ENCODE results near the gene PHLDB3. TPM values are rescaled to one million over a fixed set of nuclear protein-coding genes. Genes with fewer than 3 reads are reported as not detected.

PHLDB3 gene
- polyA plus RNA-seq, 3 donors, result 10.5 to 10.9 (median 10.7) TPM

DNA sequence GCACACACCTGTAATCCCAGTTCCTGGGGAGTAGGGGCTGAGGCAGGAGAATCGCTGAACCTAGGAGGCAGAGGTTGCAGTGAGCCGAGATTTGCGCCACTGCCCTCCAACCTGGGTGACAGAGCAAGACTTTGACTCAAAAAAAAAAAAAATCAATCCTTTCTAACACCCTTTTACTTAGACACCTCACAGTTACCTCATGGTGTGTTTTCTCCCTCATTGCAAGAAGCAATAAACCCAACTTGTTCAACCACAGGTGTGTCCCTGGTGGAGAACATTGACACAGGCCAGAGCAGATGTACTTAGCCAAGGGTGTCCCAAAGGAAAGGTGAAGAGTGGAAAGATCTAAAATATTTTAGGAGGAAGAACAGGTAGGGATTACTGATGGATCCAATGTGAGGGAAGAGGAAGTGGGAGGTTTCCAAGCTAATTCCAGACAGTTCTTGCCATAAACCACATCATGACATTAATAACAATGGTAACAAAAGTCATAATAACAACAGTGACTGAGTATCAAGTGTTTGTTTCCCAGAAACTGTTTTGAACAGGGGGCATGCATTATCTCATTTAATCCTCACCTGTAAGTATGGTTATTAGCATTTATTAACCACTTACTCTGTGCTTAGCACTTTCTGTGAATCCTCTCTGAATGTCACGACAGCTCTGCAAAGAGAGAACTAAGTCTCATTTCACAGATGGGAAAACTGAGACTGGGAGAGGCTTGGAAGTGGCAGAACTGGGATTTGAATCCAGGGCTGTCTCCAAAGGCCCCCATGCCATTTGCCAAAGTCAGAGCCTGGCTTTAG, 36.0 kb downstream of the PHLDB3 start:
- no peak for DNase-seq

DNA sequence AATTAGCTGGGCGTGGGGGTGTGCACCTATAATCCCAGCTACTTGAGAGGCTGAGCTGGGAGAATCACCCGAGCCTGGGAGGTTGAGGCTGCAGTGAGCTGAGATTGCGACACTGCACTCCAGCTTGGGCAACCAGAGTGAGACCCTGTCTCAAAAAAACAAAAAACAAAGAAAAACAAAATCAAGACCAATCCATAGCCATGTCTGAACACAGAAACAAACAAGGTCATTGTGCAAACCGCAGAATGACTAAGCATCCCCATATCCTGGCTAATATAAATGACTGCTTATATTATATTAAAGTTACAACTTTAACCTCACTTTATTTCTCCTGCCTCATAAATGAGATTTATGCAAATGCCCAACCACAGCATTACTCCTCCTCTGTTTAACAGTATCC, 36.8 kb downstream of the PHLDB3 start:
- no peak for DNase-seq

DNA sequence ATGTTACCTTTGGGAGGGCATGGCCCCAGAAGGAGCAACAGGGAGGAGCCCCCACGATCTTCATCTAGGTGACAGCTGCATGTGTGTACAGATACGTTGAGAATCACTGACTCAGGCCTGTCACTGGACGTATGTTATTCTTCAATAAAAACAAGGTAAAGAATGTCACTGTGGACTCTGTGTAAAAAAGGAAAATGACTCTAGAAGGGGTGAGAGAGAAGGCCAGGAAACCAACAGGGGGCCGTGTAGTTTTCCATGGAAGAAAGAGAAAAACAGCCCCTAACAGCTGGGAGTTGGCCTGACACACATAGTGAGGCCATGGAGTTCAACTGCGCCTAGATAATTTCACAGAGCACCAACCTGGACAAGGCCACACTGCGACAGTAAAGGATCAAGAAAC, 37.3 kb downstream of the PHLDB3 start:
- no peak for DNase-seq

DNA sequence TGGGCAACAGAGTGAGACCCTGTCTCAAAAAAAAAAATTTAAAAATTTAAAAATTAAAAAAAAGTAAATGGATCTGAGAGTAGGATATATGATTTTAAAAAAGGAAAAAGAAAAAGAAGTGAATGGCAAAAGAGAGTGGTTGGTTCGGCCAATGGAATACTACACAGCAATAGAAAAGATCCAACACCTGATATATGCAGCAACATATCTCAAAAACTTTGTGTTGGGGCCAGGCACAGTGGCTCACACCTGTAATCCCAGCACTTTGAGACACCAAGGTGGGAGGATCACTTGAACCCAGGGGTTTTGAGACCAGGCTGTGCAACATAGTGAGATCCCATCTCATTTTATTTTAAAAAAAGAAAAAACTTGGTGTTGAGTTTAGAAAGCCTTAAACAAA, 37.8 kb downstream of the PHLDB3 start:
- DNase-seq, result no peak

DNA sequence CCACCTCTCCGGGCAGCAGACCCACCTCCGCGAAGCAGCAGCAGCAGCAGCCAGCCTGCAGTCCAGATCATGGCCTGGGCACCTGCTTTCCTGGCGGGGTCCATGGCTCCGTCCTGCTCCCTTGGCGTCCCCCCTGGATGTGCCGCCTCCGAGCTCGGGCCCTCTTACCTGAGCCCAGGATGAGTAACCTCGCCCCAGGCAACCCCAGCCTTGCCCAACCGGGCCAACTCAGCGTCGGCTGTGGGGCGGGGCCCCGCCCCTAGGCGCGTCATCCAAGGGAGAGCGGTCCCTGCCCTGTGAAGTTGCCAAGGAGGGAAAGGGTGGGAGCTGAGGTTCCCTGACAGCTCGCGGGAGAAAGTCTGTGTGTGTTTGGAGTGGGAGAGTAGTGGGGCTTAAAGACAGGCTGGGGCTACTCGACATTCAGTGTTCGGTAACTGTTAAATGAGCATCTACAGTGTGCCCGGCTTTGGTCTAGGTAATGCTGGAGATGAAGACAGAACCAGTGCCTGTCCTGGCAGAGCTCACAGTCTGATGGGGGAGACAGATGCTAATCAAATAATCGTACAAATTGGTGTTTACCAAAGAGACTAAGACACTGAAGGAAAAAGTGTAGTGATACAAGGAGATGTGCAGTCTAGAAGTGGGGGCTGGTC, 39.0 kb downstream of the PHLDB3 start, which contains the start of gene LYPD3:
Gene LYPD3, minus strand, starts transcription at position 141 of the 653 bp plus-strand sequence. Its CDS starts 37 bp downstream, at position 104.
- no peak for DNase-seq

DNA sequence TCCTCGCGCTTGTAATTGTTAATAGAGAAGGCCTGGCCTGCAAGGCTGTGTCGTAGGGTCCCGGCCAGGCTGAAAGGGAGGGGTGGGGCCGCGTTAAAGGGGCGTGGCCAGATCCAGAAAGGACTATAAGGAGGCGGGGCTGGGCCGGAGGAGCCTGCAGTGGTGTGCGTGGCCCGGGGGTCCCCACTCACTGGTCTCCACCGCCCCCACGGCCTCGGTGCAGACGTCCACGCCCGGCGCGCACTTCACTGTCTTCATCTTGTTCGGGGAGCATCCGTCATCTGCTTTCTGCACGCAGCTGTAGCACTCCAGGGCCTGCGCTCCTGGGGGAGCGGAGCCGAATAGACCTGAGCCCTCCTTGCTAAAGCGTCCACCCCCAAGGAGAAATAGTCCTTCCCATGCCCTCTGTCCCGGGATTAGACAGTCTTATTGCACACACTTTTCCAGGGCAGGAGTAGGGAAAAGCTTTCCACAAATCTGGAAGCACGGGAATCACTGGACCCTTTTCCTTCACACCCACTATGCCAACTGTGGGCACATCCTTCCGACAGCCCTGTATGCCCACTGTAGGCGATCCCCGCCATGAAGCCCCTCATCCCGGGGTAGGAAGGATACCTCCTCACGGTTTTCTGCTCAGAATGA, 40.3 kb downstream of the PHLDB3 start:
- no peak for DNase-seq

DNA sequence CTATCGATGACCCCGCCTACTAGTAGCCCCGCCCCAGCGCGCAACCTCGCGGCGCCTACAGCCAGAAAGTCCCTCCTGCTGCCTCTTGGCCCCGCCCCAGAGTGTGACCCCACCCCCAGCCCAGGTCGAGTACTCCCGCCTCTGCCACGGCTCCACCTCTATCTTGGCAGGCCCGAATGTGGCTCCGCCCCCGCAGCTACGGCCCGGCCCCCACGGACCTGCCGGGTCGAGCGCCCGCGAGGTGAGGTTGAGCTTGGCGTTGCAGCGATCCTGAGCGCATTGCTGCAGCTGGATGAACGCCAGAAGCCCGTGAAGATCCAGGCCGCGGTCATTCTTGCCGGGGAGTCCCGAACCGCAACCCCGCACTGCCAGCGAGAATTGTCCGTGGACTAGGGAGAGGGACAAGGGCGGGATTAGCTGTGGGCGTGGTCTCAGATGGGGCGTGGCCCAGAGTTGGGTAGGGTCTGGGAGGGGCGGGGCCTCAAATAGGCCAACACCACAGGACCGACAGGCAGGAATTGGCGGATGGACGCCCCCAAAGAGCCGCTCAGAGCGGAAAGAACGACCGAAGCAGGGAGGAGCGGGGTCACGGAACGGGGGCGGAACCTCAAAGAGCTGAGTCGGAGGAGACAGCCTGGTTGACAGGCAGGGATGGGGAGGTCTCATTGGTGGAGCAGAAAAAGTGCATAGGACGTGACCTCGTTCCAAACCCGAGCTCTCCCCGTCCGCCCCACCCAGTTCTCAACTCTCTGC, 41.0 kb downstream of the PHLDB3 start:
- peak; percentile 93 for DNase-seq

DNA sequence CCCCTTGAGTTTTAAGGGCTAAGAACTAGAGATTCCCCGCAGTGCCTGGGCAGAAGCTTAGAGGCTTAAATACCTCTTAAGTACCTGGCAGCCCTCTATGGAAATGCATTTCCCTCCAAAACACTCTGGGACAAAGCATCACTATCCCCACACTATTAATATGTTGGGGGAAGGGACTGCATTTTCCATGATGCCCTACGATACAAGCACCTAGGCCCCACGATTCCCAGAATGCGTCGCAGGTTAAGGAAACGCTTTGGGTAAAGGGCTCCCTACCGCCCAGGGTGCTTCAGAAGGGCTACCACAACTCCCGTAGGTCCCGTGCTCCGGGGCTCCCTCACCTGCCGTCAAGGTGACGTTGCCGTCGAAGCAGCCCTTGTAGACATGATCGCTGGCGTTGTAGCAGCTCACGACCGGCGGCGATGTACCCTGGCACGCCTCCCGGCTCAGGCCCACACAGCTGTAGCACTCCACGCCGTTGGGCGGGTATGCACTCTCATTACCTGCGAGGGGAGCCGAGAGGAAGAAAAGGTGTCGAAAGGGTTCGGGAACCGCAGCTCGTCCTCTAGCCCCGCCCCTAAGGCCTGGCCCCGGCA, 41.7 kb downstream of the PHLDB3 start:
- DNase-seq, result no peak

DNA sequence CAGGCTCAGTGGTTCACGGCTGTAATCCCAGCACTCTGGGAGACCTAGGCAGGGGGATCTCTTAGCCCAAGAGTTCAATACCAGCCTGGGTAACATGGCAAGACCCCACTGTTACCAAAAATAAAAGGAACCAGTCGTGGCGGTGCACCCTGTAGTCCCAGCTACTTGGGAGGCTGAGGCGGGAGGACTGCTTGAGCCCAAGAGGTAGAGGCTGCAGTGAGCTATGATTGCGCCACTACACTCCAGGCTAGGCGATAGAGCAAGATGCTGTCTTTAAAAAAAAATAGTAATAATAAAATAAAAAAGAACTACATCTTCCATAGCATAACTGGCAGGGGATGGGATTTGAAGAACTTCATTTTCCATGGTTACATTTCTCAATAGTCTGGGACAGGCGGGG, 42.2 kb downstream of the PHLDB3 start:
- no peak for DNase-seq

DNA sequence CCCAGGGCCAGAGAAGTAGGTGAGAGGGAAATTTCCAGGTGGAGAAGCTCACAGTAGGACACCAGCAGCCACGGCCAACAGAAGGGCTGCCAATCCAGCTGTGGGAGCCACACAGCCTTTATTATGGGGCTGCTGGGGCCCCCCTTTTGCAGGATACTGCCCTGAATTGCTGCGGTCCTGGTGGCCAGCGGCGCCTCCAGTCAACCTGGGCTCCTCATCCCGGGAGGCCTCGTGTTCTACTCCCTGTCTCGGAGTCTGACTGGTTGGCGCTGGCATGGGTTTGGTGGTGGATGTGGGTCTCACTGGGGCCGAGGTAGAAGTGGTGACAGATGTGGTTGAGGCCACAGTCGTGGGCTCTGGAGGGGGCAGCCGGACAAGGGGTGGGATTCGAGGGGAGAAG, 43.2 kb downstream of the PHLDB3 start:
- no peak for DNase-seq

DNA sequence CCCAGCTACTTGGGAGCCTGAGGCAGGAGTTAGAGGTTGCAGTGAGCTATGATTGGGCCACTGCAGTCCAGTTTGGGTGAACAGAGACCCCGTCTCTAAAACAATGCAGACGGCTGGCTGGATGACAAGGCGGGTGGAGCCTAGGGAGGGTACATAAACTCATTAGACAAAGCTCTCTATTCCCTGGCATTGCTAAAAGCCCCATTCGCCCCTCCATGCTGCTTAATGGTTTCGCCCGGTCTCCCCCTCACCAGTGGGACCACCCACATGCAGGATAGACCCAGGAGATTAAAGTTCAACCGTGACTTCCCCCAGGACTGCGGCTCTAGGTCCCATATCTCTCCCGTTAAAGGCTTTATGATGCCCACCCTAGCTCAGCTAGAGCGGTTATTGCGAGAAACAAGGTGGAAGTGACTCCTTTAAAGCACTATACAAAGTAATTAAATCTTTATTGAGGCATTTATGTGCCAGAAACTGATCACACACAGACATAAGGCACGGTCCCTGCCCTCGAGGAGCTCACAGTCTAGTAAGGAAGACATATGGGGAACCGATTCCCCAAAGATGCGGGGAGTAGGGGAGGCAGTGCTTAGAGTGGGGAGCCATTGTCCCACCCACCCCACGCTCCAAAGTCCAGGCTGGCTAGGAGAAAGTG, 44.1 kb downstream of the PHLDB3 start:
- DNase-seq, result no peak

DNA sequence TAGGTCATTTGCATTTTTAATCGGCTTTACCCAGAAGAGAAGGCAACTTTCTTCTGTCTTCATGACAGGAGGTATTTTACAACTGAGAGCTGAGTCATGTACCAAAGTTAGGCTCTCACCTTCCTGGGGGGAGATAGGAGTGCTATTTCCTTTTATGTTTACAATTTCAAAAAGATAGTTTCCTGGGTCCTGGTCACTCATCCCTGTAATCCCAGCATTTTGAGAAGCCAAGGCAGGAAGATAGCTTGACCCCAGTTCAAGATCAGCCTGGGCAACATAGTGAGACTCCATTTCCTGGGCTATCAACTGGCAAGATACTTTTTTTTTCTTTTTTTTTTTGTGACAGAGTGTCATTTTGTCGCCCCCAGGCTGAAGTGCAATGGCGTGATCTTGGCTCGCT, 46.7 kb downstream of the PHLDB3 start:
- DNase-seq, result no peak

DNA sequence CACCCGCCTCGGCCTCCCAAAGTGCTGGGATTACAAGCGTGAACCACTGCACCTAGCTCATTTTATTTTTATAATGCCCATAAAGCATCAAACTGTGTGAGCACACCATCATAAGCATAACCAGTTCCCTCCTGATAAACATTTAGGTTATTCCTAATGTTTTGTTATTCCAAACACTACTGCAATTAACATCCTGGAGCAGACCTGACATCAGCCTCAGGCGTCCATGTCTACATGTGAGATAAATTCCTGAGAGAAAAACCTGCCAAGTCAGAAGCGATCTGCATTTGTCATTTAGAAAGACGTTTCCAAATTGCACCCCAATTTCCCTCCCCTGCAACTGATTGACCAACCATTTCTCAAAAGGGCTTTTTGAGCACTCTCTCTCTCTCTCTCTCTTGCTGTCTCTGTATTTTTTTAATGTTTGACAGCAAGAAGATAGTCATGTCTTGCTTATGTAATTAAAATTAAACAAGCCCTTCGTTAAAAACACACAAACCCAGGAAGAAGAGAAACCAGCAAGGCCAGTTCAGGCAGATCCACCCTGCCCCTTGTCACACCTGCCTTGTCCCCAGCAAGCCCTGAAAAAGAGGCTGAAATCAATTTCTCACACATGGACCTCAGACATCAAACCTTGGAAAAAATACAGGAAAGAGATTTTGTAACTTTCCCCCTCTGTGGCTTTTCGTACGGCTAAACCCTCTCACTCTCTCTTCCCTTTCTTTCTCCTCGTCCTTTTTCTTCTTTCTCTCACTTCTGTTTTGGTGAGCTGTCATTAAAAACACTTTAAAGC, 49.0 kb downstream of the PHLDB3 start:
- no peak for DNase-seq

DNA sequence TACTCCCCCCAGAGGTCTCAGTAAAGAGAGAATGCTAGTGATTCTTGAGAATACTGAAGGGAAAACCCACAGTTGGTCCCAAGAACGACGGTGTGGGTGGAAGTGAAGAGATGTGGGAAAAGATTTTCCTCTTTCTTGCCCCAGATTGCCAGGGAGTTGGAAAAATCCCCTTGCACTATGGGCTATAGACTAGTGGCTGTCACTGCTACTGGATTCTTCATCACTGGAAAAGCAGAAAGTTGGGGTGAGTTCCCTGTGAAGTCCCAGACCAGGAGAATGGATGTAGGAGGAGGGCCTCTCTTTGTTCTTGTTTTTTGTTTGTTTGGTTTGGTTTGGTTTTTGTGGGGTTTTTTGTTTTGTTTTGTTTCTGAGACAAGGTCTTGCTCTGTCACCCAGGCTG, 50.5 kb downstream of the PHLDB3 start:
- DNase-seq, result no peak

DNA sequence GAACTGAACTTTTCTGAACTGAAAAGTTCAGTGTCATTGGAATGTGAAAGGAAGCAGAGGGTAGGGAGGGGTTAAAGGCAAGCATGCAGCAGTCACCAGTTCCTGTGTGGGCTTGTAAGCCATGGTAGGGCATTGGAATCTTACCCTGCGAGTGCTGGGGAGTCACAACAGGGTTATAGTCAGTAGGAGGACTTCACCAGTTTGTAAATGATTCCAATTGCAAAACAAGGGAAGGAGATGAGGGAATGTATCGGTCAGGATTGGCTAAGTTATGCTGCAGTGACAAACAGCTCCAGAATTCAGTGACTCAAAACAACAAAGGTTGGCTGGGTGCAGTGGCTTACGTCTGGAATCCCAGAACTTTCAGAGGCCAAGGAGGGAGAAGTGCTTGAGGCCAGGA, 52.0 kb downstream of the PHLDB3 start:
- DNase-seq, result no peak

DNA sequence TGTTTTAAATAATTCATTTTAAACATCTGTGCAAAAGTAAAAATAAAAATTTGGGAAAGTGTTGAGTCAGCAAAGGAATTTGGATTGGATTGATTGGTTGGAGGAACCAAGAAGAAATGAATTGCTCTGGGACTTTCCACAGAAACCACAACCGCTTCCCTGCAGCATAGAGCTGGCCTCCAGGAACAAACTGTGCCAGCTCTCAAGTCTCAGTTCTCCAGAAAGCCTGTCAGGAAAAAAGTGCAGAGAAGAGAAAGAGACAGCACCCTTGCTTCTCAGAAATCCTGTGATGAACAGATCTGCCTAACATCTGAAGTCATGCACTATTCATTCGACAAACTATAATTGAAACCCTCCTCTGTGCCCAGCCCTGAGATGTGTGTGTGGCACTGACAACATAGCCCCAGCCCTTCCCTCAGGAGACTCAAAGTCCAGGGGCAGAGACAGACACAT, 54.0 kb downstream of the PHLDB3 start:
- DNase-seq, result no peak

DNA sequence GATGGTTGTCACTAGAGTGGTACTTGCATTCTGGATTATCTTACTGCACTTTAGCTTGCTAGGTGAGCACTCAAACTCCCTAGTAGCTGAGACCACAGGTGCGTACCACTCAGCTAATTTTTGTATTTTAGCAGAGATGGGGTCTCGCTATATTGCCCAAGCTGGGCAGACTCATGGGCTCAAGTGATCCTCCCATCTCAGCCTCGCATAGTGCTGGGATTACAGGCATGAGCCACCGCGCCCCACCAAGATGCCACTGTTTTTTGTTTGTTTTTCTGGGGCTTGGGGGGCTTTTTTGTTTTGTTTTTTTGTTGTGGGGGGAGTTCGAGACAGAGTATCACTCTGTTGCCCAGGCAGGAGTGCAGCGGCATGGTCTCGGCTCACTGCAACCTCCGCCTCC, 56.9 kb downstream of the PHLDB3 start:
- DNase-seq, result no peak

DNA sequence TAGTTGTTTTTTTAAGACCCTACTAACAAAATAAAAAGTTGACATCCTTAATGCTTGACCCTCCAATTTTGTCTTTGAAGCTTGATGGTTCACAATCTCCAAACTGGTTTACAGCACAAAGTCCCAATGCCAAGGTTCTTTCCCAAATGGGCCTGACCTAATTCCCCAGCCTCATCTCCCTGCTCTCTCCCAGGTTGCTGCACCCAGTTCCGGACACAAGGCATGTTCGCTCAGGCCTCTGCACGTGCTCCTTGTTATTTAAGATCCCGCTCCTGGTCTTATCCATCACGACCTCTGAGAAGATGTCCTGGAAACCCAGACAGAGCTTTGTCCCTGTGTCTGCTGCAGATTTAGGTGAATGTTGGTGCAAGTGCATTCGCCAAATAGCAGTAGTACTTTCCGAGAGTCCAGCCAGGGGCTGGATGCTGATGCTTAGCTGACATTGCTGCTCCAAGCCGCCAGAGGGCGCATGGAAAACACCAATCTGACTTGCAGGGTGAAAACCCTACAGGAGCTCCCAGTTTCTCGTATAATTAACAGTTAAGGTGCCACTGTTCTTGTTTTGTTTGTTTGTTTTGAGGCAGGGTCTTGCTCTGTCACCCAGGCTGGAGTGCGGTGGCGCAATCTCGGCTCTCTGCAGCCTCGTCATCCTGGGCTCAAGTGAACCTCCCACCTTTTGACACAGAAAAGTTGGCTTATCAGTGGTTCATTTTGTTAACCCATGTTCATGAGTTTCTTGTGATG, 57.6 kb downstream of the PHLDB3 start:
- peak; percentile 71 for DNase-seq

DNA sequence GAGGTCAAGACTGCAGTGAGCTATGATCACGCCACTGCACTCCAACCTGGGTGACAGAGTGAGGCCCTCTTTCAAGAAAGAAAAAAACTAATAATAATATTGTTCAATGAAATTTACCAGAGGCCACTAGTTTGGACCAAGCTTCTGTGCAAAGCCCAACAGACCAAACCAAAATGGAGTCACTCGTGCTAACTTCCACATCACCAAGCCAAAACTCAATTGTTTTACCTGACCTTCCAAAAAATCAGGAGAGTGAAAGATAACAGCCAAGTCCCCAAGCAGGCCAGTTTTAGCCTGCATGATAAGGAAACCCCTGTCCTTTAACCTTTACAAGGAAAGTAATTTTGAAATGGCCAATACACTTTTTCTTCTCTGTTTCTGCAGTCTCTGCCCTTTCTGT, 59.1 kb downstream of the PHLDB3 start:
- no peak for DNase-seq
